Thyroid gland (tissue), 4 donors: ENCODE results near the gene SEC23IP.

Source experiments
- POLR2A ChIP-seq, 2 donors: fragments of 450-650 bp; IDR thresholded peaks; one replicate each; pipeline ENCODE4 v1.6.1; 2017; ENCODE audit warnings: antibody characterized with exemption in 2 of 2, mild to moderate bottlenecking in 2 of 2, moderate library complexity in 1 of 2
- TF ChIP-seq, protein P1 (sequence below), 6 experiments: fragments of 200-600 bp in 3 of 6; fragments of 450-650 bp in 3 of 6; sonication (generic) in 3 of 6; IDR thresholded peaks; one replicate each; pipeline ENCODE4 v1.5.1; 2016 to 2019; ENCODE audit warnings: antibody characterized with exemption in 6 of 6, mild to moderate bottlenecking in 2 of 6, inconsistent platforms in 1 of 6, moderate library complexity in 1 of 6

DNA sequence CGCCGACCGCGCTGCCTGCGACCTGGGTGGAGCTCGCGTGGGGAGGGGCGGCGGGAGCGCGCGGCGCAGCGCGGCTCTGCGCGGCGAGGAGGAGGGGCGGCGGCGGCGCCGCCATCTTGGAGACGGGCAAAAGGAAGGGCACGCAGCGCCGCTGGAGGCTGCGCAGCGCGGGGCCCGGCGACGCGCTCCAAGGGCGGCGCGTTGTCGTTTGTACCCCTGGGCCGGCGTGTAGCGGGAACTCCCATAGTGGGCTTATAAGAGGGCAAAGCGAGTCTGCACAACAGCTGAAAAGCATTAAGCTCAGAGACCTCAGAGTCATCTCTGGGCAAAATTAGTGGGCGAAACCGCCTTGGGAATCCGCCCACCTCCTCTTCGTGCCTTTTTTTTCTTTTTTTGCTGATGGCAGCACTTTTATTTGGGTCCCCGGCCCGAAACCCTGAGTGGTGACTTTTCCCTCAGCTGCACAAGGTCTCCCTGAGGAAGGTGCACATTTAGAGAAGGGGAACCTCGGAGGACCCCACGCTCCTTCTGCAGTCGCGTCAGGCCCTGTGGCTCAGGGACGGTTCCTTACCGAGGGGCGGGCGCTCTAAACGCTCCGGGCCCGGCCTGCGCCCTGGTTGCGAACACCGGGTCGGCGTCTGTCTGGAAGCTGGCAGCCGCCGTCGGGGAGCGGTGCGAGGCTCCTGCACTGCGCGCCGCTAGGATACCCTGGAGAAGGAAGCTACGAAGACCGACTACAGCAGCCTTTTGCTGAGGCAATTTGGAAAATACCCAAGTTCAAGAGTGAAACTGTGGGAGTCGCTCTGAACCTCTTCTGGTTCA lies 19.5 kb upstream of the SEC23IP start:
- TF ChIP-seq POLR2A (IDR thresholded peaks at IDR 0.05), result peak in 1 of 2 donors; percentile 70
- TF ChIP-seq, protein P1, sequence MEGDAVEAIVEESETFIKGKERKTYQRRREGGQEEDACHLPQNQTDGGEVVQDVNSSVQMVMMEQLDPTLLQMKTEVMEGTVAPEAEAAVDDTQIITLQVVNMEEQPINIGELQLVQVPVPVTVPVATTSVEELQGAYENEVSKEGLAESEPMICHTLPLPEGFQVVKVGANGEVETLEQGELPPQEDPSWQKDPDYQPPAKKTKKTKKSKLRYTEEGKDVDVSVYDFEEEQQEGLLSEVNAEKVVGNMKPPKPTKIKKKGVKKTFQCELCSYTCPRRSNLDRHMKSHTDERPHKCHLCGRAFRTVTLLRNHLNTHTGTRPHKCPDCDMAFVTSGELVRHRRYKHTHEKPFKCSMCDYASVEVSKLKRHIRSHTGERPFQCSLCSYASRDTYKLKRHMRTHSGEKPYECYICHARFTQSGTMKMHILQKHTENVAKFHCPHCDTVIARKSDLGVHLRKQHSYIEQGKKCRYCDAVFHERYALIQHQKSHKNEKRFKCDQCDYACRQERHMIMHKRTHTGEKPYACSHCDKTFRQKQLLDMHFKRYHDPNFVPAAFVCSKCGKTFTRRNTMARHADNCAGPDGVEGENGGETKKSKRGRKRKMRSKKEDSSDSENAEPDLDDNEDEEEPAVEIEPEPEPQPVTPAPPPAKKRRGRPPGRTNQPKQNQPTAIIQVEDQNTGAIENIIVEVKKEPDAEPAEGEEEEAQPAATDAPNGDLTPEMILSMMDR (IDR thresholded peaks at IDR 0.05), result no peak
